ENCODE results near the gene TANC1. TPM values are rescaled to one million over a fixed set of nuclear protein-coding genes. Genes with fewer than 3 reads are reported as not detected.

Gene TANC1
- total and polyA plus RNA-seq, 2 of the 4 experiments (the other 2 are of a cell fraction): 10.2 to 12.9 TPM

DNA sequence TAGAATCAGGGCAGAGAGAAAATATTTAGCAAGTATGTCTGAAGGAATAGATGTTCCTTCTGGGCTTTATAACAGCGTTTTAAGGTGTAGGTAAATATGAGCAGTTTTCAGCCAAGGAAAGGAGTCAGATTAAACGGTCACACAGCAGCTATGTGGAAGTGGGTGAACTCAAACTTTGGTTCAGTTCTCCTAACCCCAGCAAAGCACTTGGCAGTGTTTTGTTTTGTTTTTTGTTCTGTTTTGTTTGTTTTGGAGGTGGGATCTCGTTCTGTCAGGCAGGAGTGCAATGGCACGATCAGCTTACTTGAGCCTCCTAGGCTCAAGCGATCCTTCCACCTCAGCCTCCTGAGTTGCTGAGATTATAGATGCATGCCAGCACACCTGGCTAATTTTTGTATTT lies 24.6 kb downstream of the TANC1 start:
- peaks cover 14% of the 10 kb centered on the region for H3K9me1 ChIP-seq (ENCODE audit: insufficient read depth, low read length)
- 63% methylated on average over 1 of the region's 5 CpGs; no CpG with 5 or more reads in 1 of the 2 experiments for WGBS, 2 experiments (ENCODE audit: extremely low coverage in 2 of 2, insufficient read length in 1 of 2)
- H3K36me3 ChIP-seq (ENCODE audit: control insufficient read depth, insufficient read depth, low read length): no peaks in the 10 kb centered on the region
- no peak overlapping the region for H4K5ac ChIP-seq (ENCODE audit: low read depth, low read length)
- no peak overlapping the region for H2AK9ac ChIP-seq (replicated peaks; ENCODE audit: low read depth, low read length, poor library complexity)
- no peak overlapping the region for H4K91ac ChIP-seq (ENCODE audit: insufficient read depth, low read depth, low read length)
- H2BK20ac ChIP-seq (ENCODE audit: low read depth, low read length): peak overlapping the region; percentile 3; the same call in 1 of the 2 replicates
- H2AK5ac ChIP-seq (ENCODE audit: low read depth, low read length): no peak overlapping the region
- no peak overlapping the region for H3K4me3 ChIP-seq (ENCODE audit: insufficient read depth, low read depth, low read length)
- H2BK120ac ChIP-seq (ENCODE audit: low read depth, low read length): no peak overlapping the region
- no peak overlapping the region for H3K56ac ChIP-seq (ENCODE audit: extremely low read depth, insufficient read depth, low read length)
- in situ Hi-C loops (cut with MboI; ENCODE audit: low sequenced_read_pairs): no loop called here
- ATAC-seq (ENCODE audit: low read depth) (no peak), DNase-seq (no peak)
- no peak overlapping the region for H3K23ac ChIP-seq (ENCODE audit: low read depth, low read length)
- no peak overlapping the region for H2AFZ ChIP-seq (replicated peaks; ENCODE audit: low read length, poor library complexity)
- TF ChIP-seq BHLHE40 (IDR thresholded peaks at IDR 0.05; ENCODE audit: low read depth, low read length) (no peak), NFE2L2 (IDR thresholded peaks at IDR 0.05; ENCODE audit: low read depth, low read length) (no peak)
- intact Hi-C loops (cut with micrococcal nuclease): no loop called here
- H3K9me3 ChIP-seq (ENCODE audit: control insufficient read depth, insufficient read depth, low read length): no peaks in the 10 kb centered on the region
- peaks cover 11% of the 10 kb centered on the region for H3K4me1 ChIP-seq (ENCODE audit: control insufficient read depth, insufficient read depth, low read length)
- no peaks in the 10 kb centered on the region for H3K27me3 ChIP-seq (ENCODE audit: control insufficient read depth, insufficient read depth, low read length)
- peak overlapping the region; percentile 36; the same call in 1 of the 3 replicates for H2BK15ac ChIP-seq (ENCODE audit: low read depth, low read length)
- BruUV-seq (replicated peaks): no TSS peak
- H4K8ac ChIP-seq (ENCODE audit: low read depth in 2 of 2, low read length in 2 of 2): no peak overlapping the region
- H3K4ac ChIP-seq (ENCODE audit: low read depth, low read length): no peak overlapping the region; the same call in 1 of the 2 replicates
- no peak overlapping the region for H2BK5ac ChIP-seq (ENCODE audit: low read depth, low read length, poor library complexity, severe bottlenecking)
- no peak overlapping the region for H3K4me2 ChIP-seq (ENCODE audit: low read depth, low read length)
- H3K79me1 ChIP-seq (ENCODE audit: low read depth in 1 of 2, low read length in 2 of 2): peaks cover 29 to 71% of the 10 kb centered on the region in 2 experiments
- ChIA-PET POLR2A (ENCODE audit: unreplicated experiment) (no interaction called here), CTCF (no interaction called here)
- peaks cover 36% of the 10 kb centered on the region for H4K20me1 ChIP-seq (ENCODE audit: insufficient read depth, low read length)
- dilution Hi-C loops (cut with HindIII; ENCODE audit: low sequenced_read_pairs, unreplicated experiment): no loop called here
- H3K9ac ChIP-seq (ENCODE audit: low read depth, low read length): no peak overlapping the region
- no peak overlapping the region for H3K14ac ChIP-seq (replicated peaks; ENCODE audit: low read depth, low read length)
- H3K27ac ChIP-seq (ENCODE audit: insufficient read depth, low read length): no peak overlapping the region
- H3K18ac ChIP-seq (ENCODE audit: low read depth, low read length): no peak overlapping the region

All from IMR-90 (cell line).